Fibroblast of pulmonary artery (primary cell): ENCODE data around the gene KRTAP10-11.
"Not testable (repeated sequence)": the region's sequence is repeated elsewhere in the genome, so short reads cannot be mapped to it uniquely, and the experiment has no call there.

Experiments
- DNase-seq: peaks from one replicate; pipeline ENCODE4 v3.0.0-alpha.2; 2010; ENCODE audit warnings: low read depth
- H3K4me3 ChIP-seq: replicated peaks from 2 replicates; pipeline ENCODE4 v1.5.1; 2011; ENCODE audit warnings: low read depth, mild to moderate bottlenecking, control low read depth, low read length, moderate library complexity
- TF ChIP-seq, protein P1 (sequence below): IDR thresholded peaks from 2 replicates; pipeline ENCODE4 v1.5.1; 2011; ENCODE audit warnings: mild to moderate bottlenecking, control low read depth, low read length, inconsistent platforms; ENCODE audit errors: missing control alignments

KRTAP10-11 gene

DNA sequence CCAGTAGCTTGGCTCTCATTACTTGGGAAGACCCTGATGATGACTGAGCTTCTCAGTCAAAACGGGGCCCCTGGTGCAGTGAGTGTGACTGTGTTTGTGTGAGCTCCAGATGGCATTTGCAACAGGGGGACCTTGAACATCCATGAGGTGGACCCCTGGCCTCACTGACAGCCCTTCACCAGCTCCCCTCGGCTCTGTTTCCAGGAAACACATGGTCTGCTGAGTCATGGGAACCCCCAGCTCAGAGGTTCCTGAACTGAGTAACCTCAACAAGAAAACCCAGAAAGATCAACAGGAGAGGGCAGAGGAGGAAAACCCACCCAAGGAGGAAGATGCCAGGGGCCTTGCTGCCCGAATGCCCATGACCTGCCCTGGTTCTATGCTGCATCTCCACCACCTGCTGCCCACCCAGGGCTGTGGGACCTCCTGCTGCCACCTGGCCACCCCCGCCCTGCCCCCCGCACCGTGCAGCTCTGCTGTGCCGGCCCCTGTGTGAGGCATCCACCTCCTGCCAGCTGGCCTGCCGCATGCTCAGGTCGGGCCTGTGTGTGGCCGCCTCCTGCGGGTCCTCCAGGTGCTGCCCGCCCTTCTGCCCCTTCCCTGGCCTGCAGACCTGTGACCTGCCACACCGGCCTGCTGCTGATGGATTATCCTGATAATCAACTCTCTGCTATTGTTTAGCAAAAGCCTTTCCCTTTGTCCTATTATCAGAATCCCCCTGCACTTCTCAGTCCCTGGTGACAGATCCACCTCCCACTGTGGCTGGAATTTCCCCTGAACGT lies 40.0 kb downstream of the KRTAP10-11 start:
- TF ChIP-seq, protein P1, sequence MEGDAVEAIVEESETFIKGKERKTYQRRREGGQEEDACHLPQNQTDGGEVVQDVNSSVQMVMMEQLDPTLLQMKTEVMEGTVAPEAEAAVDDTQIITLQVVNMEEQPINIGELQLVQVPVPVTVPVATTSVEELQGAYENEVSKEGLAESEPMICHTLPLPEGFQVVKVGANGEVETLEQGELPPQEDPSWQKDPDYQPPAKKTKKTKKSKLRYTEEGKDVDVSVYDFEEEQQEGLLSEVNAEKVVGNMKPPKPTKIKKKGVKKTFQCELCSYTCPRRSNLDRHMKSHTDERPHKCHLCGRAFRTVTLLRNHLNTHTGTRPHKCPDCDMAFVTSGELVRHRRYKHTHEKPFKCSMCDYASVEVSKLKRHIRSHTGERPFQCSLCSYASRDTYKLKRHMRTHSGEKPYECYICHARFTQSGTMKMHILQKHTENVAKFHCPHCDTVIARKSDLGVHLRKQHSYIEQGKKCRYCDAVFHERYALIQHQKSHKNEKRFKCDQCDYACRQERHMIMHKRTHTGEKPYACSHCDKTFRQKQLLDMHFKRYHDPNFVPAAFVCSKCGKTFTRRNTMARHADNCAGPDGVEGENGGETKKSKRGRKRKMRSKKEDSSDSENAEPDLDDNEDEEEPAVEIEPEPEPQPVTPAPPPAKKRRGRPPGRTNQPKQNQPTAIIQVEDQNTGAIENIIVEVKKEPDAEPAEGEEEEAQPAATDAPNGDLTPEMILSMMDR, result no peak
- no peak overlapping the region for H3K4me3 ChIP-seq
- DNase-seq, result no peak

DNA sequence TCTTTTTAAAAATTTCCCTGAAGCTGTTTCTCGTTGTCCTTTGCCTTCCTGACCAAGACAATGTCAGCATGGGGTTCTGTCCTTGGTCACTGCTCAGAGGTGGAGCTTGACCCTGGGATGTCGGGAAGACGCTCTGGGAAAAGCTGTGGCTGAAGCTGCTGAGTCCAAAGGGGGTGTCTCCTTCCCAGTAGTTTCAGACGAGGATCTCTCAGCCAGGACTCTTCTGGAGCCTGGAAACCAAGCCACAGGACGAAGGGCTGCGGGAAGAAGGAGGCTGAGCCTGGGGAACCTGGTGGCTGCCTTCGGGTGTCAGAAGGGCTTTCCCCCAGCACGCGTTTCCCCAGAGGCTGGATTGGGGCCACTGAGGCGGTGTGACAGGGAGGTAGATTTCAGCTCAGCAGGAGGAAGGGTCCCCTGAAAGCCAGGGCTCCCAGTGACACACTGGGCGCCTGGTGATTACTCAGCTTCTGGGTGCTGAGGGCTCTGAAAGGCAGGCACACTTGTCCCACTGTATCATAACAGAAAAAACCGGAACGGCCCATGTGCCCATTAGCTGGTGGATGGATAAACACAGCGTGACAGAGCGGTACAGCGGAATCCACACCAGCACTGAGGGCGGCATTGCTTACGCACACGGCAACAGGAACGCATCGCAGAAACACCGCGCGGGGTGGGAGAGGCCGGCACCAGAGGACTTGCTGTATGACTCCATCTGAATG lies 40.8 kb downstream of the KRTAP10-11 start:
- no peak for DNase-seq
- H3K4me3 ChIP-seq, result no peak overlapping the region
- TF ChIP-seq, protein P1, result no peak

DNA sequence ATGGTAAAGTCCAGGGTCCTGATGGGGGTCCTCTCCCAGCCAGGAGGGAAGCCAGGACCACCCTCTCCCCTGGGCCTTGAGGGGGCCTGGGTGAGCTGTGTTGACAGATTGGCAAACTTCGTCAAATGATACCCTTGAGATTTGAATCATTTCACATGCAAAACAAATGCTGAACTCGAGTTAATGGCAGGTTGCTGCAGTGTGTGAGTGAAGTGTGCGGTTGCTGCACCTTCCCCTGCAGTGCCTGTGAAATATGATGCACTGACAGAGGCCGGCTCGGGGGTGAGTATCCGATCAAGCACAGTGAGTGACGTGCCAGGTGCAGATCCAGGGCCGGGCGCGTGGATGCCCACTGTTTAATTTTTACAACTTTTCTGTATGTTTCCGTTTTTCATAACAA lies 41.5 kb downstream of the KRTAP10-11 start:
- TF ChIP-seq, protein P1, result no peak
- H3K4me3 ChIP-seq, result no peak overlapping the region
- no peak for DNase-seq

DNA sequence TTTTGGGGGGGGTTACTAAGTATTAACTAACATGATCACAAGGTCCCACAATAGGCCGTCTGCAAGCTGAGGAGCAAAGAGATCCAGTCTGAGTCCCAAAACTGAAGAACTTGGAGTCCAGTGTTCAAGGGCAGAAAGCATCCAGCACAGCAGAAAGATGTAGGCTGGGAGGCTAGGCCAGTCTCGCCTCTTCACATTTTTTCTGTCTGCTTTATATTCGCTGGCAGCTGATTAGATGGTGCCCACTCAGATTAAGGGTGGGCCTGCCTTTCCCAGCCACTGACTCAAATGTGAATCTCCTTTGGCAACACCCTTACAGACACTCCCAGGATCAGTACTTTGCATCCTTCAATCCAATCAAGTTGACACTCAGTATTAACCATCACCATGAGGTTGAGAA lies 43.5 kb downstream of the KRTAP10-11 start:
- DNase-seq, H3K4me3 ChIP-seq: not testable (repeated sequence)

DNA sequence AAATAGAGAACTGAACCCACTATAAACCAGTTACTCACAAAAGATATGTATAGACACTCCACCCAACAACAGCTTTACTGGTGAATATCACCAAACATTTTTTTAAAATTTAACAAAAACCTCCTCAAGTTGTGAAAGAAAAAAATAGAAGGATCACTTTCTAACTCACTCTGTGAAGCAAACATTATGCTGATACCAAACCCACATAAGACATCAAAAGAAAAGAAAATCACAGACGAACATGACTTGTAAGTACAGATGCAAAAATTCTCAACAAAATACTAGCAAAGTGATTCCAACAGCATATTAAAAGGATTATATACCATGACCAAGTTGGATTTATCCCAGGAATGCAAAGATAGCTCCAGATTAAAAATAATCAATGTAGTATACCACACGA lies 45.5 kb downstream of the KRTAP10-11 start:
- H3K4me3 ChIP-seq, result no peak overlapping the region
- DNase-seq, result no peak
- TF ChIP-seq, protein P1, result no peak

DNA sequence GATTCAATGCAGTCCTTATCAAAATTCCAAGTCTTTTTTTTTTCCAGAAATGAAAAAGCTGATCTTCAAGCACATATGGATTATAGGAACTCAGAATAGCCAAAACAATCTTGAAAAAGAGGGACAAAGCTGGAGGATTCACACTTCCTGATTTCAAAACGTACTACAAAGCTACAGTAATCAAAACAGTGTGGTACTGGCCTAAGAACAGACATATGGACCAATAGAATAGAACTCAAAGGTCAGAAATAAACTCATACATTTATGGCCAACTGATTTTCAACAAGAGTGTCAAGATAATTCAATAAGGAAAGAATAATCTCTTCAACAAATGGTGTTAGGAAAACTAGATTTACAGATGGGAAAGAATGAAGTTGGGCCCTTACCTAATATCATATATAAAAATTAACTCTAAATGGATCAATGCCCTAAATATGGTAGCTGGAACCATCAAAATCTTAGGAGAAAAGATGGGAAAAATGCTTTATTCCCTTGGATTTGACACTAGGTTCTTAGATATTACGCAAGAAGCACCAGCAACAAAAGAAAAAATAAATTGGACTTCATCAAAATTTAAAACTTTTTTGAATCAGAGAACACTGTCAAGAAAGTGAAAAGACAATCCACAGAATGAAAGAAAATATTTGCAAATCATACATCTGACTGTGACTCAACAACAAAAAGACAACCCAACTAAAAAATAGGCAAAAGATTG lies 46.7 kb downstream of the KRTAP10-11 start:
- no peak for DNase-seq
- no peak overlapping the region for H3K4me3 ChIP-seq
- TF ChIP-seq, protein P1, result no peak

DNA sequence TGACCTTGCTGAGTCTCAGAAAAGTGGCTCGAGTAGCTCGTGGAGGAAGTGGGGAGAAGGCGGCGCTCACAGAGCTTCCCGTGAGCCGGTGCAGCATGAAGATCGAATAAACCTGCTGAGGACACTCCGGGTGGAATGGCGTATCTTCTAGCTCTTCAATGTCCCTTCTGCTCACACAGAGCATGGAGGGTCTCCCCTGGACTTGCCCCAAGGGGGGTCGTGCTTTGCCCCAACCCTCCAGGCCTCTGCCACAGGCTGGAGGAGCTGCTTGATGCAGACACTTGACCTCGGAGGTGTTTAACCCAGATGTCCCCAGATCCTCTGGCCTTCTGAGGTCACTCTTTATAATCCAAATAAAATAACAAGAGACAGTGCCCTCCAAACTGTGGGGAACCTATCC lies 48.6 kb downstream of the KRTAP10-11 start:
- TF ChIP-seq, protein P1, result no peak
- H3K4me3 ChIP-seq, result no peak overlapping the region
- no peak for DNase-seq
